ENCODE measurements around the gene CYB5D1.
A peak's percentile ranks its signal among the peaks of the same experiment; 100 is the strongest.
"Not testable (repeated sequence)": the region's sequence is repeated elsewhere in the genome, so short reads cannot be mapped to it uniquely, and the experiment has no call there.

The CYB5D1 gene

GRCh38 chr17:7857713-7858521 lies at the start of gene CYB5D1:
TSS of gene CYB5D1 (plus strand) at chr17:7858003. CDS start at chr17:7858135, 132 bp downstream.
- peak; percentile 88 for DNase-seq

- DNase-seq = no peak
Measured at GRCh38 chr17:7809086-7809790, 48.6 kb upstream of the CYB5D1 start.

GRCh38 chr17:7809791-7810343 lies 47.9 kb upstream of the CYB5D1 start:
- not testable (repeated sequence) for DNase-seq

- no peak for DNase-seq
Measured at GRCh38 chr17:7811251-7811650, 46.6 kb upstream of the CYB5D1 start.

GRCh38 chr17:7814969-7815368 lies 42.8 kb upstream of the CYB5D1 start:
- DNase-seq = no peak

- DNase-seq = no peak
Measured at GRCh38 chr17:7816926-7817642, 40.7 kb upstream of the CYB5D1 start.

- no peak for DNase-seq
Measured at GRCh38 chr17:7817643-7817964, 40.2 kb upstream of the CYB5D1 start.

- no peak for DNase-seq
Measured at GRCh38 chr17:7818026-7818425, 39.8 kb upstream of the CYB5D1 start.

- no peak for DNase-seq
Measured at GRCh38 chr17:7818746-7819645, 38.8 kb upstream of the CYB5D1 start.

- no peak for DNase-seq
Measured at GRCh38 chr17:7820231-7820630, 37.6 kb upstream of the CYB5D1 start.

- no peak for DNase-seq
Measured at GRCh38 chr17:7822126-7822525, 35.7 kb upstream of the CYB5D1 start.

- no peak for DNase-seq
Measured at GRCh38 chr17:7823581-7824001, 34.2 kb upstream of the CYB5D1 start.

- DNase-seq = no peak
Measured at GRCh38 chr17:7824021-7824924, 33.5 kb upstream of the CYB5D1 start.

GRCh38 chr17:7825206-7825990 lies 32.4 kb upstream of the CYB5D1 start:
- DNase-seq = no peak

GRCh38 chr17:7830616-7831015 lies 27.2 kb upstream of the CYB5D1 start:
- DNase-seq = no peak

GRCh38 chr17:7831233-7831632 lies 26.6 kb upstream of the CYB5D1 start:
- no peak for DNase-seq

GRCh38 chr17:7832431-7832830 lies 25.4 kb upstream of the CYB5D1 start:
- no peak for DNase-seq

- no peak for DNase-seq
Measured at GRCh38 chr17:7833011-7833794, 24.6 kb upstream of the CYB5D1 start.

- peak; percentile 13 for DNase-seq
Measured at GRCh38 chr17:7833795-7834541, 23.8 kb upstream of the CYB5D1 start, which contains the start of gene KDM6B. TSS of gene KDM6B (plus strand) at chr17:7834217. CDS start at chr17:7845555, 11,338 bp downstream.
